ENCODE data around the gene SRR.
A peak's percentile ranks its signal among the peaks of the same experiment; 100 is the strongest.

Gene SRR

DNA sequence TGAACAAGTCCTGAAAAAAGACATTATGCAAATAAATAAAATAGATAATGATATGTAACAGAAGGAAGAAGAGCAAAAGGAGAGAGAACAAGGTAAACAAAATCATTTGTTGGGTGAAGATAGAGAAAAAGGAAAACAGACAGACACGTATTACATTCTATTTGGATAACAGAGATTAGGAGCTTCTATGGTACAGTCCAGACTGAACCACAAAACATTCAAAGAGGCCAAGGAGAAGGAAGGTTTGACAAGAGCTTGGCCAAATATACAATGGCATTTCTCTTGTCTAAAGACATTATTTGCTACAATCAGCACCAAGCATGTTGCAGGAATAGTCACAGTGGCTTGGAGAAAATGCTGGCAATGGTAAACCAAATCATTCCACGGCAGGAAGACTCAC is 29.3 kb upstream of the SRR start:
- Mint-ChIP-seq H3K4me3 (no peak overlapping the region), H3K27ac (no peak overlapping the region), H3K36me3 (ENCODE audit: low read depth) (peaks cover 51% of the 10 kb centered on the region), H3K9me3 (no peaks in the 10 kb centered on the region), H3K4me1 (no peaks in the 10 kb centered on the region), H3K27me3 (ENCODE audit: low read depth) (no peaks in the 10 kb centered on the region)
- TF ChIP-seq, protein P1, sequence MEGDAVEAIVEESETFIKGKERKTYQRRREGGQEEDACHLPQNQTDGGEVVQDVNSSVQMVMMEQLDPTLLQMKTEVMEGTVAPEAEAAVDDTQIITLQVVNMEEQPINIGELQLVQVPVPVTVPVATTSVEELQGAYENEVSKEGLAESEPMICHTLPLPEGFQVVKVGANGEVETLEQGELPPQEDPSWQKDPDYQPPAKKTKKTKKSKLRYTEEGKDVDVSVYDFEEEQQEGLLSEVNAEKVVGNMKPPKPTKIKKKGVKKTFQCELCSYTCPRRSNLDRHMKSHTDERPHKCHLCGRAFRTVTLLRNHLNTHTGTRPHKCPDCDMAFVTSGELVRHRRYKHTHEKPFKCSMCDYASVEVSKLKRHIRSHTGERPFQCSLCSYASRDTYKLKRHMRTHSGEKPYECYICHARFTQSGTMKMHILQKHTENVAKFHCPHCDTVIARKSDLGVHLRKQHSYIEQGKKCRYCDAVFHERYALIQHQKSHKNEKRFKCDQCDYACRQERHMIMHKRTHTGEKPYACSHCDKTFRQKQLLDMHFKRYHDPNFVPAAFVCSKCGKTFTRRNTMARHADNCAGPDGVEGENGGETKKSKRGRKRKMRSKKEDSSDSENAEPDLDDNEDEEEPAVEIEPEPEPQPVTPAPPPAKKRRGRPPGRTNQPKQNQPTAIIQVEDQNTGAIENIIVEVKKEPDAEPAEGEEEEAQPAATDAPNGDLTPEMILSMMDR (IDR thresholded peaks at IDR 0.05; ENCODE audit: unreplicated experiment in 3 of 3): no peak

DNA sequence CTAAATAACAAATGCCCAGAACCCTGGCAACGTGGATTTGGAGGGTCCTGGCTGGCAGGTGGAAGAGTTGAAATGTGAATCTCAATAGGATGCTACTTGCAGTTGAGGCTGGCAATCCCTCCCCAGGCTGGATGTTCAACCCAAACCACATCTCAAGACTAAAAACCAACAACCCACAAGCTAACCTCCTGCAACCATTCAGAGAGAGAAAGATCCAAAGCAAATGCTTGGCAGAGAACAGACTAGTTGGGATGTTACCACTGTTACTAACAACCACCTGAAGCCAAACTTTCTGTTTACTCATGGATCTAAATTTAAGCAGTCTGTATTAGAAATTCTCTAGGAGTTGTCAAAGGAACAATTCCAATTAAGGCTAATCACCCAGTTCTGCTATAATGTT is 28.0 kb upstream of the SRR start:
- TF ChIP-seq, protein P1 (IDR thresholded peaks at IDR 0.05; ENCODE audit: unreplicated experiment in 3 of 3): no peak
- H3K4me1 Mint-ChIP-seq: no peaks in the 10 kb centered on the region
- H3K9me3 Mint-ChIP-seq: no peaks in the 10 kb centered on the region
- peaks cover 49% of the 10 kb centered on the region for H3K36me3 Mint-ChIP-seq (ENCODE audit: low read depth)
- H3K4me3 Mint-ChIP-seq: no peak overlapping the region
- H3K27ac Mint-ChIP-seq: no peak overlapping the region
- H3K27me3 Mint-ChIP-seq (ENCODE audit: low read depth): no peaks in the 10 kb centered on the region

DNA sequence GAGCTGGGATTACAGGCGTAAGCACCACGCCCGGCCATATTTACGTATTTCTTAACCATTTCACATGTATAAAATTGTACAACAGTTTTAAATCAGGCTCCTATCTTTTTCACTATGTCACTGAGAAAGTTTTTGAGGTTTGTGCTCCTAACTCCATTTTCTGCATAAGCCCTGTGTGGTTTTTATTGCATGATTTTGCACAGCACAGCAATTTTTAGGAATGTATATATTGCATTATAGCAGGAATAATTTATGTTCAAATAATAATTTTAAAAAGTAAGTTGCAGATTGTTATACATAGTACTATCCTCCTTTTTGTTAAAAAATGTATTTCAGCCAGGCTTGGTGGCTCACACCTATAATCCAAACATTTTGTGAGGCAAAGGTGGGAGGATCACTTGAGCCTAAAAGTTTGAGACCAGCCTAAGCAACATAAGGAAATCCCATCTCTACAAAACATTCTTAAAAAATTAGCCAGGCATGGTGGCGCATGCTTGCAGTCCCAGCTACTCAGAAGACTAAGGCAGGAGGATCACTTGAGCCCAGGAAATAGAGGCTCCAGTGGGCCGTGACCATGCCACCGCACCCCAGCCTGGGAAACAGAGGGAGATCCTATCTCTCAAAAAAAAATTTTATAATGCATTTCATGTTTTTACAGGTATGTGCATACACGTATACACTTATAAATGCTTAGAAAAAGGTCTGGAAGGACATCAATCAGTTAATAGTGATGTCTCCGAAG is 26.1 kb upstream of the SRR start:
- Mint-ChIP-seq H3K4me3 (no peak overlapping the region), H3K27me3 (ENCODE audit: low read depth) (no peaks in the 10 kb centered on the region), H3K36me3 (ENCODE audit: low read depth) (peaks cover 60% of the 10 kb centered on the region), H3K27ac (no peak overlapping the region), H3K9me3 (no peaks in the 10 kb centered on the region), H3K4me1 (no peaks in the 10 kb centered on the region)
- TF ChIP-seq, protein P1 (IDR thresholded peaks at IDR 0.05; ENCODE audit: unreplicated experiment in 3 of 3): no peak

DNA sequence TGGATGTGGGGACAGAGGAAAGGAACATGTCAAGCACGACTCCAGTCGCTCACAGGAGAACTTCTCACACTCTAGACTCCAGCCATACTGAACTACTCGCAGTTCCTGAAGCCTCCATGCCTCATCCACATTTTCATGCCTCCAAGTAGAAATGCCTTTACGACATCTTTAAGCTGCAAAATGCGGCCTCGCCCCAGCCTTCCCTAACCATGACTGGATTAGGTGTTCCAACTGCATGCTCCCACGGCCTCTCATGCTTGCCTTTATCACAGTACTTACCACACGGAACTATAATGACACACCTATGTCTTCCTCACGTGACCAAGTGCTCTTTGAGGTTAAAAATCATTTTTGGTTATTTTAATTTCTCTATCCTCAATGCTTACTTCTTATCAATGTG is 24.0 kb upstream of the SRR start:
- TF ChIP-seq, protein P1 (IDR thresholded peaks at IDR 0.05; ENCODE audit: unreplicated experiment in 3 of 3): no peak
- no peaks in the 10 kb centered on the region for H3K27me3 Mint-ChIP-seq (ENCODE audit: low read depth)
- peaks cover 65% of the 10 kb centered on the region for H3K36me3 Mint-ChIP-seq (ENCODE audit: low read depth)
- no peaks in the 10 kb centered on the region for H3K9me3 Mint-ChIP-seq
- H3K4me3 Mint-ChIP-seq: no peak overlapping the region
- H3K27ac Mint-ChIP-seq: no peak overlapping the region
- no peaks in the 10 kb centered on the region for H3K4me1 Mint-ChIP-seq

DNA sequence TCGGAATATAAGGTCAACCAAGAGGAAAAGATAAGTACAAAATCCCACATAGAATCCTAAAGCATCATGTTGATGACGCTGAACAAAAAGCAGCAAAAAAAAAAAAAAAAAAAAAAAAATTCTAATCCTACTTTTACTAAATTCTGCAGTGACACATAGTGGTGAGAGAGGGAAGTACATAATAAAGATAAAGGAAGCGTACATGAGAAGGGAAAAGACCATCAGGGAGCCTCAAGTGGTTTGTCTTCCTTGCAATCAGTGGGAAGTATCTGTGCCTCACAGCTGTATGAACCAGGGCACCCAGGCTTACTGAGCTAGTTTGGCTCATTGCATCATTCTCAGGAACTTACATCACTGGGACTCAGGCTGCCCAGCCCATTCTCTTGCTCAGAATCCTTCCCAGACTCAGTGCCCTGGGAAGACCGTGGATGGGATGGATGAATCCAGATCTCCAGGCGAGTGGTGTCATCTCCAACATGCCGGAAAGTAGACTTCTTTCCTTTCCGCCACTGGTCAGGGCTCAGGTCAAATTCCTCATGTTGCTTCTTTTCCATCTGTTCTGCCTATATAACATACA is 21.4 kb upstream of the SRR start:
- no peaks in the 10 kb centered on the region for H3K4me1 Mint-ChIP-seq
- H3K9me3 Mint-ChIP-seq: no peaks in the 10 kb centered on the region
- TF ChIP-seq, protein P1 (IDR thresholded peaks at IDR 0.05; ENCODE audit: unreplicated experiment in 3 of 3): peak; percentile 54 to 69 (median 61)
- H3K27me3 Mint-ChIP-seq (ENCODE audit: low read depth): no peaks in the 10 kb centered on the region
- H3K4me3 Mint-ChIP-seq: no peak overlapping the region
- peak overlapping the region in 2 of 3 experiments; percentile 30 to 57 for H3K27ac Mint-ChIP-seq
- peaks cover 53% of the 10 kb centered on the region for H3K36me3 Mint-ChIP-seq (ENCODE audit: low read depth)

DNA sequence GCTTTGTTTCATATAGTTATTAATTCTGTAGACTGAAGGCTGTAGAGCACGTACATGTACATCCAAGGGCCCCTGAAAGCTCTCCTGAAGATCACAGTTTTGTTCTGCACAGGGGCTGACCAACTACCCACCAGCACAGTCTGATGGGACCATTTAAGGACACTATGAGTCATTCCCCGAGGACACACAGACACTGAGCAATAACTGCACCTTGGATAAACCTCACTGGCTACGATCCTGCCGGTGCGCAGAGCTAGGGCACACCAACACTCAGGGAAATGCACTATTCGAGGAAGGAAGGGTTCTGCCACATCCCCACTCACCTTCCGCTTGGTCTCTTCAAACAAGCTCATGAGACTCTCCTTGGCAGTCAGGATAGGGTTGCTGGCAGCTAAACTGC is 20.4 kb upstream of the SRR start:
- Mint-ChIP-seq H3K27ac (no peak overlapping the region), H3K9me3 (no peaks in the 10 kb centered on the region), H3K4me3 (no peak overlapping the region), H3K27me3 (ENCODE audit: low read depth) (no peaks in the 10 kb centered on the region), H3K4me1 (no peaks in the 10 kb centered on the region), H3K36me3 (ENCODE audit: low read depth) (peaks cover 60% of the 10 kb centered on the region)
- TF ChIP-seq, protein P1 (IDR thresholded peaks at IDR 0.05; ENCODE audit: unreplicated experiment in 3 of 3): no peak

All from nephron (organoid).